Muscle layer of colon (tissue), 2 donors: Measurements from ENCODE around the gene KAT7.

ENCODE experiments used
- H3K27ac ChIP-seq: one replicate; pipeline ENCODE4 v1.7.0; 2013; ENCODE audit warnings: low read depth, mild to moderate bottlenecking, low read length, moderate library complexity
- H3K27me3 ChIP-seq, 2 donors: one replicate each; pipeline ENCODE4 v1.7.0; 2013; ENCODE audit warnings: low read length in 2 of 2, mild to moderate bottlenecking in 2 of 2; ENCODE audit not compliant: insufficient read depth in 2 of 2, control insufficient read depth in 1 of 2
- H3K36me3 ChIP-seq: one replicate; pipeline ENCODE4 v1.7.0; 2013; ENCODE audit warnings: mild to moderate bottlenecking, low read length; ENCODE audit not compliant: insufficient read depth
- H3K4me1 ChIP-seq: one replicate; pipeline ENCODE4 v1.7.0; 2013; ENCODE audit warnings: mild to moderate bottlenecking, low read length; ENCODE audit not compliant: insufficient read depth
- H3K4me3 ChIP-seq, 2 donors: one replicate each; pipeline ENCODE4 v1.7.0; 2013; ENCODE audit warnings: low read length in 2 of 2, low read depth in 1 of 2, mild to moderate bottlenecking in 1 of 2, moderate library complexity in 1 of 2
- H3K9ac ChIP-seq: one replicate; pipeline ENCODE4 v1.7.0; 2013; ENCODE audit warnings: low read length
- H3K9me3 ChIP-seq: one replicate; pipeline ENCODE4 v1.7.0; 2013; ENCODE audit warnings: mild to moderate bottlenecking, low read length
- donor health status: abdominal sarcoma.
- donor health status: Adenocarcinoma of cecum.

KAT7 gene

GRCh38 chr17:49788478-49789242, at the start of gene KAT7:
Gene KAT7, plus strand, starts transcription at chr17:49788681. Its CDS starts 154 bp downstream, at chr17:49788835.
- Histone ChIP-seq H3K4me3 (peak within 1 kb of the TSS; percentile 81 to 88), H3K27ac (peak within 1 kb of the TSS; percentile 100), H3K36me3 (peaks cover 12% of the 10 kb centered on the region), H3K4me1 (peaks cover 53% of the 10 kb centered on the region), H3K9me3 (no peaks in the 10 kb centered on the region), H3K27me3 (no peaks in the 10 kb centered on the region), H3K9ac (peak within 1 kb of the TSS; percentile 69)

- Histone ChIP-seq H3K4me1 (peaks cover 63% of the 10 kb centered on the region), H3K4me3 (peak overlapping the region in 1 of 2 donors; percentile 25), H3K9ac (no peak overlapping the region), H3K36me3 (no peaks in the 10 kb centered on the region), H3K27ac (peak overlapping the region; percentile 47), H3K9me3 (no peaks in the 10 kb centered on the region), H3K27me3 (no peaks in the 10 kb centered on the region)
These were observed 48.7 kb upstream of the KAT7 start for GRCh38 chr17:49739641-49740271.

- no peaks in the 10 kb centered on the region for H3K9me3 ChIP-seq
- H3K4me1 ChIP-seq: peaks cover 70% of the 10 kb centered on the region
- no peaks in the 10 kb centered on the region for H3K27me3 ChIP-seq
- H3K36me3 ChIP-seq: no peaks in the 10 kb centered on the region
- peak overlapping the region; percentile 12 for H3K9ac ChIP-seq
- H3K4me3 ChIP-seq: peak overlapping the region in 1 of 2 donors; percentile 7
- peak overlapping the region; percentile 79 for H3K27ac ChIP-seq
These were observed 47.3 kb upstream of the KAT7 start for GRCh38 chr17:49741009-49741691.

GRCh38 chr17:49741692-49742076, 46.8 kb upstream of the KAT7 start:
- H3K36me3 ChIP-seq: peaks cover 3% of the 10 kb centered on the region
- H3K9me3 ChIP-seq: no peaks in the 10 kb centered on the region
- peak overlapping the region; percentile 79 for H3K27ac ChIP-seq
- H3K9ac ChIP-seq: no peak overlapping the region
- peak overlapping the region in 1 of 2 donors; percentile 3 for H3K4me3 ChIP-seq
- H3K4me1 ChIP-seq: peaks cover 75% of the 10 kb centered on the region
- H3K27me3 ChIP-seq: no peaks in the 10 kb centered on the region

- peaks cover 76% of the 10 kb centered on the region for H3K4me1 ChIP-seq
- H3K27me3 ChIP-seq: no peaks in the 10 kb centered on the region
- no peaks in the 10 kb centered on the region for H3K9me3 ChIP-seq
- no peak overlapping the region for H3K4me3 ChIP-seq
- H3K9ac ChIP-seq: no peak overlapping the region
- peak overlapping the region; percentile 79 for H3K27ac ChIP-seq
- peaks cover 5% of the 10 kb centered on the region for H3K36me3 ChIP-seq
These were observed 46.3 kb upstream of the KAT7 start for GRCh38 chr17:49742166-49742638.

GRCh38 chr17:49745175-49746139, 43.0 kb upstream of the KAT7 start:
- H3K9me3 ChIP-seq: no peaks in the 10 kb centered on the region
- H3K27me3 ChIP-seq: no peaks in the 10 kb centered on the region
- H3K27ac ChIP-seq: no peak overlapping the region
- H3K4me1 ChIP-seq: peaks cover 50% of the 10 kb centered on the region
- H3K9ac ChIP-seq: no peak overlapping the region
- peaks cover 5% of the 10 kb centered on the region for H3K36me3 ChIP-seq
- H3K4me3 ChIP-seq: no peak overlapping the region

- Histone ChIP-seq H3K27me3 (no peaks in the 10 kb centered on the region), H3K9ac (no peak overlapping the region), H3K27ac (no peak overlapping the region), H3K4me1 (peaks cover 36% of the 10 kb centered on the region), H3K4me3 (no peak overlapping the region), H3K9me3 (no peaks in the 10 kb centered on the region), H3K36me3 (peaks cover 5% of the 10 kb centered on the region)
These were observed 41.5 kb upstream of the KAT7 start for GRCh38 chr17:49746791-49747490.

GRCh38 chr17:49747632-49748031, 40.8 kb upstream of the KAT7 start:
- Histone ChIP-seq H3K27ac (no peak overlapping the region), H3K4me3 (no peak overlapping the region)

GRCh38 chr17:49748223-49748622, 40.3 kb upstream of the KAT7 start:
- H3K36me3 ChIP-seq: peaks cover 5% of the 10 kb centered on the region
- H3K9me3 ChIP-seq: no peaks in the 10 kb centered on the region
- no peak overlapping the region for H3K4me3 ChIP-seq
- peaks cover 23% of the 10 kb centered on the region for H3K4me1 ChIP-seq
- no peak overlapping the region for H3K9ac ChIP-seq
- H3K27me3 ChIP-seq: no peaks in the 10 kb centered on the region
- no peak overlapping the region for H3K27ac ChIP-seq

More at GRCh38 chr17:49747632-49748031, 40.8 kb upstream of the KAT7 start:
- H3K36me3 ChIP-seq: peaks cover 5% of the 10 kb centered on the region
- H3K27me3 ChIP-seq: no peaks in the 10 kb centered on the region
- H3K9me3 ChIP-seq: no peaks in the 10 kb centered on the region
- no peak overlapping the region for H3K9ac ChIP-seq
- peaks cover 29% of the 10 kb centered on the region for H3K4me1 ChIP-seq

- Histone ChIP-seq H3K4me1 (peaks cover 23% of the 10 kb centered on the region), H3K36me3 (peaks cover 5% of the 10 kb centered on the region), H3K9me3 (no peaks in the 10 kb centered on the region), H3K27me3 (no peaks in the 10 kb centered on the region), H3K27ac (no peak overlapping the region), H3K9ac (no peak overlapping the region), H3K4me3 (no peak overlapping the region)
These were observed 39.7 kb upstream of the KAT7 start for GRCh38 chr17:49748791-49749190.
